Retinal pigment epithelial cell (primary cell): ENCODE results near the gene NKX2-1.
A peak's percentile ranks its signal among the peaks of the same experiment; 100 is the strongest.

Source experiments
- DNase-seq: peaks from one replicate; pipeline ENCODE4 v3.0.0-alpha.2; 2010; ENCODE audit warnings: low read depth
- H3K4me3 ChIP-seq: 2 replicates; pipeline ENCODE4 v1.5.1; 2011; ENCODE audit warnings: mild to moderate bottlenecking, low read length, control low read depth, moderate library complexity
- TF ChIP-seq, protein P1 (sequence below): conservative IDR thresholded peaks from 2 replicates; pipeline ENCODE4 v1.5.1; 2011; ENCODE audit warnings: low read depth, low read length, control low read depth, inconsistent platforms

NKX2-1 gene

DNA sequence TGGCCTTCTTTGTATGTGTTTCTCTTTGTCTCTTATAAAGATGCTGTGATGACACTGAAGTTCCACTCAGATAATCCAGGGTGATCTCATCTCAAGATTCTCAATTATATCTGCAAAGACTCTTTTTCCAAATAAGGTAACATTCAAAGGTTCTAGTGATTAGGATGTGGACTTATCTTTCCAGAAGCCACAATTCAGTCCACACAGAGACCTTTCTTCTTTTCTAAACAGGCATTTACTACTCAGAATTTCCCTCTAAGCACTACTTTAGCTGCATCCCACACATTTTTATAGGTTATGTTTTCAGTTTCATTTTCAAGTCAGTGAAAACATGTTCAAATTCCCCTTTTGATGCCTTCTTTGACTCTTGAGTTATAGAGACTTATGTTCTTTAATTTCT lies 9.0 kb upstream of the NKX2-1 start:
- TF ChIP-seq, protein P1, sequence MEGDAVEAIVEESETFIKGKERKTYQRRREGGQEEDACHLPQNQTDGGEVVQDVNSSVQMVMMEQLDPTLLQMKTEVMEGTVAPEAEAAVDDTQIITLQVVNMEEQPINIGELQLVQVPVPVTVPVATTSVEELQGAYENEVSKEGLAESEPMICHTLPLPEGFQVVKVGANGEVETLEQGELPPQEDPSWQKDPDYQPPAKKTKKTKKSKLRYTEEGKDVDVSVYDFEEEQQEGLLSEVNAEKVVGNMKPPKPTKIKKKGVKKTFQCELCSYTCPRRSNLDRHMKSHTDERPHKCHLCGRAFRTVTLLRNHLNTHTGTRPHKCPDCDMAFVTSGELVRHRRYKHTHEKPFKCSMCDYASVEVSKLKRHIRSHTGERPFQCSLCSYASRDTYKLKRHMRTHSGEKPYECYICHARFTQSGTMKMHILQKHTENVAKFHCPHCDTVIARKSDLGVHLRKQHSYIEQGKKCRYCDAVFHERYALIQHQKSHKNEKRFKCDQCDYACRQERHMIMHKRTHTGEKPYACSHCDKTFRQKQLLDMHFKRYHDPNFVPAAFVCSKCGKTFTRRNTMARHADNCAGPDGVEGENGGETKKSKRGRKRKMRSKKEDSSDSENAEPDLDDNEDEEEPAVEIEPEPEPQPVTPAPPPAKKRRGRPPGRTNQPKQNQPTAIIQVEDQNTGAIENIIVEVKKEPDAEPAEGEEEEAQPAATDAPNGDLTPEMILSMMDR: no peak
- no peak overlapping the region for H3K4me3 ChIP-seq
- DNase-seq: no peak

DNA sequence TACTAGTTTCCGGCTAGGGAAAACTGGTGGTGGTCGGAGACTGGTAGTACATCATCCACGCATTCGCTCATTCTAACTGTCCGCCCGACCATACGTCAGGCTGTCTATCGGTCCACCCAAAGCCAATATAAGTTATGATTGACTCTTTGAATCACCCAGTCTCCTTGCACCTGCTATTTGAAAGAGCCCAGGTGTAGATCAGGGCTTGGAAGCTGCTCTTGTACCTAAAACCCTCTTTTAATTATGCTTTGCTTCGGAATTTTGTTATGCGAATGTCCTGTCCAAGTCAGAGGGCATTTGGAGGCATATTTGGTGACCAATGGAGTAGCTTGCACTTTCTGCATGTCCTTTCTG lies 5.7 kb upstream of the NKX2-1 start:
- no peak overlapping the region for H3K4me3 ChIP-seq
- TF ChIP-seq, protein P1: no peak
- no peak for DNase-seq

DNA sequence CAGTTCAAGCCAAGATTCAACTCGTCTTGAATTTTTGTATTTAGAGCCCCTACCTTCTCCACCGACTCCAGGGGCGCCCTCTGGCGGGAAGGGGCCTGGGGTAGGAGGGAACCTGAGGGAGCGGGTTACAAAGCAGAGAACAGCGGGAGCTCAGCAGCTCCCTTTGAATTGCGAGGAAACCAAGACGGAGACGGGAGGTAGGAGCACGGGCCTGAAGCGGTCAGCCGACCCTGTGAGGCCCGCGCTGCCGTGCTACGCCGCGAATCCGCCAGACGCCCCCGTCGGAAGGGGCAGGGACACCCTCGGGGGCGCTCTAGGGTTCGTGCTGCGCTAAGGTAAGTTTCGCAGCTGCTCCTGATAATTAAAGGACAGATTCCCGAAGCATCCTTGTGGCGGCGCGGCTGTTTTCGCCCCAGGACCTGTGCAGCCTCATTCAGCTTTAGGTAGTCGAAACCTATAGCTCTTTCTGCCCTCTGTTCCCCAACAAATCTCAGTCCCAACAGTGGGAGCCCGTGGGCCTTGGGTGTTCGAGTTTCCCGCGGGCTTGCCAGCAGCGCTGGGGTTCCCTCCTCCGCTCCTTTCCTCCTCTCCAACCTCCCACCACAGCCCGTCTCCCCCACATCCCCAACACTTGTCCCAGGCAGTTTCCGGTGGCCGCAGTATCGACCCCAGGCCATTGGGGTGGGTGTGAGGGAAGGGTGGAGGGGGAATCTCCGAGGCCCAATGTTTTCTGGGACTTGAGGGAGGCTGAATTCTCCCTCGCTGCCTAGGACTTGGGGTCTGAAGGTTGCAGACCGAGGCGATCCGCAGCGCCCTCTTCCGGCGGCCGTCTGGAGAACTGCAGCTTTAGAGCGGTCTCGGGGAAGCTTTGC lies 5.1 kb upstream of the NKX2-1 start:
- peak; percentile 1 for DNase-seq
- no peak overlapping the region for H3K4me3 ChIP-seq
- TF ChIP-seq, protein P1: peak; percentile 61

DNA sequence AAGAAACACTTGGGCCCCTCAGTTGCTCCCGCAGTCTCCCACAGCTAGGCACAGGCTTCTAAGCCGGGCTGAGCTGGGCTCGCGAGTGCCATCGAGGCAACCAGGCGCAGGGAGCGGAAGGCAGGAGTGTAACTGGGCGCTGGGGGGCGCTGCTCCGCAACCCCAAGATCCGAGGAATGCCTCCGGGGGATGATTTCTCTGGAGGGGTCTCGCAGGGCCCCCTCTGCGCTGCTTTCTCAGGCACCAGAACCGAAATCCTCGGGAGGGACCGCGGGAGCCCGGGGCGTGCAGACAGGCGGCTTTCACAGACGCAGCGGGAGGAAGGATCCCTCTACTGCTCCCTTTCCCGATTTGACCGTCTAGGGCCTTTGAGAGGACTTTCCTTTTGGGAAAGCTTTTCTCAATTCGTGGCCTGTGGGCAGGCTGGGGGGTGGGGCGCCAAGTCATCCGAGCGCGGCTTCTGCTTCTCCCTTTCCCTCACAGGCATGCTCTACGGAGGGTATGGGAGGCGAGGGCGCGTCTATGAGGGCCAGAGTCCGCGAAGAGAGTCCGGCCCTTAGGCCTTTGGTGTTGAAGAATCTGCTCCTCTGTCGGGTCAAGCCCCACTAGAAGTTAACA lies 4.3 kb upstream of the NKX2-1 start:
- H3K4me3 ChIP-seq: no peak overlapping the region
- no peak for DNase-seq
- TF ChIP-seq, protein P1: peak; percentile 23

- H3K4me3 ChIP-seq: no peak overlapping the region
- TF ChIP-seq, protein P1: no peak
- no peak for DNase-seq
These were observed 3.1 kb upstream of the NKX2-1 start for GRCh38 chr14:36522972-36523715.

DNA sequence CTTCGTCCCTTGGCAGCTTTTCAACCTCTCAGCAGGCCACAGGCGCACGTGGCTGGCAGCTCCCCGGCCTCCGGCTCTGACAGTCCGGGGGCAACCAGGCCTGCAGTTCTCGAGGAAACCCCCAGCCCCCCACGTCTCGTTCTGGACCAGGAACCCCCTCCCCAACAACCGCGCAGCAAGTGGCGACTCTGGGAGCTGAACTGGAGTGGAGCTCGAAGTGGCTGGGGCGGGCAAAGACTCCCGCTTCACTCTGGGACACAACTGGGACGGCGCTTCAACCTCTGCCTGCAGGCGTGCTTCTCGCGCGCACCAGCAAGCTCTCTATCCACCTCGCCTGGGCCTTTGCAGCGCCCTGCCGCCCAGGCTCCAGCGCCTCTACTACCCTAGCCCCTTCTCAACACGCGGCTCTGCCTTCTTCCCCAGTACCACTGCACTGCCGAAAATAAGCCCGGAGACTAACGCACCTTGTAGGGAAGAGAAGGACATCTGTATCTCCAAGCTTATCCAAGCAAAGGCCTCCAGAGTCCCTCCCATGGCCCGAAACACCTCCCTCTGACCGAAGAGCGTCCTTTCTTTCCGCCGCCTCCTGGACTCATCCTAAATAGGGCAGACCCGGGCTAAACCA lies 2.4 kb upstream of the NKX2-1 start:
- H3K4me3 ChIP-seq: no peak overlapping the region
- TF ChIP-seq, protein P1: no peak
- no peak for DNase-seq
